Type B pancreatic cell (in vitro differentiated cells): ENCODE results near the gene HYAL1. TPM values are rescaled to one million over a fixed set of nuclear protein-coding genes. Genes with fewer than 3 reads are reported as not detected.
"Not testable (repeated sequence)": the region's sequence is repeated elsewhere in the genome, so short reads cannot be mapped to it uniquely, and the experiment has no call there.

Experiments used
- DNase-seq: peaks from one replicate; pipeline ENCODE4 v3.0.0; 2021; ENCODE audit warnings: mixed read lengths; ENCODE audit not compliant: unreplicated experiment; ENCODE audit errors: extremely low spot score
- H3K27ac Mint-ChIP-seq: 2 replicates; pipeline ENCODE4 v1.8.0; 2021; ENCODE audit warnings: mild to moderate bottlenecking, mixed read lengths
- H3K27me3 Mint-ChIP-seq: 2 replicates; pipeline ENCODE4 v1.8.0; 2021; ENCODE audit warnings: mixed read lengths
- H3K36me3 Mint-ChIP-seq: 2 replicates; pipeline ENCODE4 v1.8.0; 2021; ENCODE audit warnings: mixed read lengths
- H3K4me1 Mint-ChIP-seq: one replicate; pipeline ENCODE4 v1.8.0; 2021; ENCODE audit warnings: mixed read lengths; ENCODE audit not compliant: unreplicated experiment
- H3K4me3 Mint-ChIP-seq: 2 replicates; pipeline ENCODE4 v1.8.0; 2021; ENCODE audit warnings: mild to moderate bottlenecking, mixed read lengths
- H3K9me3 Mint-ChIP-seq: 2 replicates; pipeline ENCODE4 v1.8.0; 2021; ENCODE audit warnings: mixed read lengths
- total RNA-seq: library from RNA; stranded (reverse); gene quantifications from 2 replicates; pipeline ENCODE4 v1.2.1, GENCODE V29; 2021; ENCODE audit warnings: low replicate concordance
- TF ChIP-seq, protein P1 (sequence below): fragments of 200-600 bp; sonication (generic); conservative IDR thresholded peaks from 2 replicates; pipeline ENCODE4 v1.5.0; 2021; ENCODE audit warnings: antibody characterized with exemption, mild to moderate bottlenecking

Gene HYAL1
- total RNA-seq, 1 donor from 2014 or later: 3.7 TPM

DNA sequence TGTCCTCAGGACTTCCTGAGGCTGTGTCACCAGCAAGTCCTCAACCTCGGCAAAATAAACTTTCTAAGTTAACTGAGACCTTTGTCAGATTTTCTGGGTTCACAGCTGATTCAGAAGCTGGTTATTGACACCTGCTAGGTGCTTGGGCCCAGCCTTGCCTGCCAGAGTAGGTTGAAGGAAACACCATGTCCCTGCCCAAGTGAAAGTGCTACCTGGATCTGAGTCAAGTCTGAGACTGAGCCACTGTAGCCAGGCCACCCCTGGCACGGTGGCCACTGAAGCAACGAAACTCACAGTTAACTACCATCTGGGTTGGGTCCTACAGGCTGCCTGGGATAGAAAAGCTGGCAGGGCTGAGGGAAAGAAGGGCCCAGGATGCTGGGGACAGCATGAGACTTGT is 11.0 kb upstream of the HYAL1 start:
- TF ChIP-seq, protein P1, sequence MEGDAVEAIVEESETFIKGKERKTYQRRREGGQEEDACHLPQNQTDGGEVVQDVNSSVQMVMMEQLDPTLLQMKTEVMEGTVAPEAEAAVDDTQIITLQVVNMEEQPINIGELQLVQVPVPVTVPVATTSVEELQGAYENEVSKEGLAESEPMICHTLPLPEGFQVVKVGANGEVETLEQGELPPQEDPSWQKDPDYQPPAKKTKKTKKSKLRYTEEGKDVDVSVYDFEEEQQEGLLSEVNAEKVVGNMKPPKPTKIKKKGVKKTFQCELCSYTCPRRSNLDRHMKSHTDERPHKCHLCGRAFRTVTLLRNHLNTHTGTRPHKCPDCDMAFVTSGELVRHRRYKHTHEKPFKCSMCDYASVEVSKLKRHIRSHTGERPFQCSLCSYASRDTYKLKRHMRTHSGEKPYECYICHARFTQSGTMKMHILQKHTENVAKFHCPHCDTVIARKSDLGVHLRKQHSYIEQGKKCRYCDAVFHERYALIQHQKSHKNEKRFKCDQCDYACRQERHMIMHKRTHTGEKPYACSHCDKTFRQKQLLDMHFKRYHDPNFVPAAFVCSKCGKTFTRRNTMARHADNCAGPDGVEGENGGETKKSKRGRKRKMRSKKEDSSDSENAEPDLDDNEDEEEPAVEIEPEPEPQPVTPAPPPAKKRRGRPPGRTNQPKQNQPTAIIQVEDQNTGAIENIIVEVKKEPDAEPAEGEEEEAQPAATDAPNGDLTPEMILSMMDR: no peak
- peaks cover 26% of the 10 kb centered on the region for H3K4me1 Mint-ChIP-seq
- peaks cover 29% of the 10 kb centered on the region for H3K36me3 Mint-ChIP-seq
- H3K27me3 Mint-ChIP-seq: no peaks in the 10 kb centered on the region
- no peak overlapping the region for H3K4me3 Mint-ChIP-seq
- no peaks in the 10 kb centered on the region for H3K9me3 Mint-ChIP-seq
- DNase-seq: no peak
- peak overlapping the region; percentile 10 for H3K27ac Mint-ChIP-seq

DNA sequence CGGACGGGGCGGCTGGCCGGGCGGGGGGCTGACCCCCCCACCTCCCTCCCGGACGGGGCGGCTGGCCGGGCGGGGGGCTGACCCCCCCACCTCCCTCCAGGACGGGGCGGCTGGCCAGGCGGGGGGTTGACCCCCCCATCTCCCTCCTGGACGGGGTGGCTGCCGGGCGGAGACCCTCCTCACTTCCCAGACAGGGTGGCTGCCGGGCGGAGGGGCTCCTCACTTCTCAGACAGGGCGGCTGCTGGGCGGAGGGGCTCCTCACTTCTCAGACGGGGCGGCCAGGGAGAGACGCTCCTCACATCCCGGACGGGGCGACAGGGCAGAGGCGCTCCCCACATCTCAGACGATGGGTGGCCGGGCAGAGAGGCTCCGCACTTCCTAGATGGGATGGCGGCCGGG is 8.7 kb upstream of the HYAL1 start:
- not testable (repeated sequence) for H3K9me3 Mint-ChIP-seq, H3K27me3 Mint-ChIP-seq, H3K4me3 Mint-ChIP-seq, H3K27ac Mint-ChIP-seq, DNase-seq
- Mint-ChIP-seq H3K36me3 (peaks cover 26% of the 10 kb centered on the region), H3K4me1 (peaks cover 14% of the 10 kb centered on the region)

DNA sequence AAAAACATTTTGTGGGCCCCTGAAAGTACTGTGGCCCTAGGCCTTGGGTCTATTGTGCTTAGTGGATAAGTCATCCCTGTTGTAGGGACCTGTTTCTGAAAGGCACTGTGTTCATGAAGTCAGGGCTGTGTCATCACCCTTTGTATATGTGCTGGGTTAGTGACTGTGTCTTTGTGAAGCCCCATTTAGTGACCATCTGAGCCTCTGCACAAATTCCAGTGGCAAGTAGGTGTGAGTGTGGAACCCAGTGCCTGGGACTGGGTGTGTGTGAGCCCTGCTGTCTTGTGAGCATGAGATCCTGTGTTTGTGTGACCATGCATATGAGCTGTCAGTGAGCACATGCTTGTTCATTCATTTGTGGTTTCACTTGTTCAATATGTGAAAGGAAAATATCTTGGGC is 1.2 kb upstream of the HYAL1 start:
- H3K4me3 Mint-ChIP-seq: no peak overlapping the region

DNA sequence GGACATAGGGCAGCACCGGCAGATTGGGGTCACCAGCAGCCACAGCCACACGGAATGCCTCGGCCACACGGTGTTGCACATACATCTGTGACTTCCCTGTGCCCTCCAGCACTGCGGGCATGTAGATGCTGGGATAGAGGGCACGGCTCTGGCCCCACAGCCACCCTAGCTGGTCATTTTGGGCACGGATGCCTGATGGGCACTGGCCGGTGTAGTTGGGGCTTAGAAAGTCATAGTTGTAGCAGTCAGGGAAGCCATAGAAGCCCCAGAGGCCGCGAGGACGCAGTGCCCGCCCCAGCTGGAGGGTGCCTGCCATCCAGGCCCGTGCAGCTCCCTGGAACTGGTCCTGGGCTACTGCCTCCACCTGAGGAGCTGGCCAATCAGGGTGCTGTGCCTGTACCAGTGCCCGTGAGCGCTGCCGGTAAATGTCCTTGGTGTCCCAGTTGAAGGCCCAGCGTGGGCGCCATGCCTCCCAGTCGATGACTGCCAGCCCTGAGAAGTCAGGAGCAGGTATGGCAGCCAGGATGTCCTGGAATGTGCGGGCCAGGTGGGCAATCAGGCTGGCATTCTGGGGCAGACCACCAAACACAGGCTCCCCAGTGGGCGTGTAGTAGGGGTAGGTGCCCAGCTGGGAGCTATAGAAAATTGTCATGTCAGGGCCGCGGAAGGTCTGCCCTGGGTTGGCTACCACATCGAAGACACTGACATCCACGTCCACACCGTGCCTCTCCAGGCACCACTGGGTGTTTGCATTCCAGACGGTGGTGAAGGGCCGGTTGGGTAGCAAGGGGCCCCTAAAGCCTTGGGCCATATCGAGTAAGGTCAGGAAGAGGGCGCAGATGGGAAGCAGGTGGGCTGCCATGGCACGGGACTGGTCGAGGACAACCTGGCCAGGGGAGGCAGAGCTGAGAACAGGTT is 1.0 kb downstream of the HYAL1 start:
- no peaks in the 10 kb centered on the region for H3K36me3 Mint-ChIP-seq
- H3K27me3 Mint-ChIP-seq: no peaks in the 10 kb centered on the region
- DNase-seq: no peak
- no peaks in the 10 kb centered on the region for H3K9me3 Mint-ChIP-seq
- TF ChIP-seq, protein P1: no peak
- peak overlapping the region; percentile 53 for H3K27ac Mint-ChIP-seq
- H3K4me1 Mint-ChIP-seq: peaks cover 18% of the 10 kb centered on the region
- H3K4me3 Mint-ChIP-seq: no peak overlapping the region

More for the DNA sequence above, 1.2 kb upstream of the HYAL1 start:
- no peak for DNase-seq
- Mint-ChIP-seq H3K9me3 (no peaks in the 10 kb centered on the region), H3K27me3 (no peaks in the 10 kb centered on the region), H3K27ac (peak overlapping the region; percentile 11), H3K4me1 (peaks cover 15% of the 10 kb centered on the region), H3K36me3 (peaks cover 3% of the 10 kb centered on the region)
- TF ChIP-seq, protein P1: no peak

- peaks cover 18% of the 10 kb centered on the region for H3K4me1 Mint-ChIP-seq
- no peaks in the 10 kb centered on the region for H3K9me3 Mint-ChIP-seq
- peak overlapping the region; percentile 99 for H3K27ac Mint-ChIP-seq
Observed at GRCh38 chr3:50300681-50301254, 2.6 kb downstream of the HYAL1 start.

More at GRCh38 chr3:50300681-50301254, 2.6 kb downstream of the HYAL1 start:
- TF ChIP-seq, protein P1: no peak
- DNase-seq: no peak
- Mint-ChIP-seq H3K27me3 (no peaks in the 10 kb centered on the region), H3K4me3 (peak overlapping the region; percentile 98), H3K36me3 (no peaks in the 10 kb centered on the region)
